Caki2 (cell line): ENCODE measurements around the gene TCERG1L. TPM values are rescaled to one million over a fixed set of nuclear protein-coding genes. Genes with fewer than 3 reads are reported as not detected.

Experiments
- DNase-seq: peaks from one replicate; pipeline ENCODE4 v3.0.0-alpha.2; 2015; ENCODE audit warnings: low read depth
- in situ Hi-C: cut with HindIII; loops from 2 replicates; pipeline ENCODE4 v1.10.0; 2016; ENCODE audit warnings: low sequenced_read_pairs, low pct_unique_long_range_greater_than_20kb, mixed read lengths
- total RNA-seq: library from RNA; depleted of rRNA; stranded (reverse); fragments of >200 nt; shearing (Covaris generic); gene quantifications from 2 replicates; pipeline ENCODE4 v1.2.3, GENCODE V29; 2014; ENCODE audit warnings: low replicate concordance

Gene TCERG1L
- total RNA-seq, 1 experiment from 2014 or later: not detected

GRCh38 chr10:131065673-131066305, 245.7 kb downstream of the TCERG1L start:
- no peak for DNase-seq
- in situ Hi-C loops: no loop called here

DNA sequence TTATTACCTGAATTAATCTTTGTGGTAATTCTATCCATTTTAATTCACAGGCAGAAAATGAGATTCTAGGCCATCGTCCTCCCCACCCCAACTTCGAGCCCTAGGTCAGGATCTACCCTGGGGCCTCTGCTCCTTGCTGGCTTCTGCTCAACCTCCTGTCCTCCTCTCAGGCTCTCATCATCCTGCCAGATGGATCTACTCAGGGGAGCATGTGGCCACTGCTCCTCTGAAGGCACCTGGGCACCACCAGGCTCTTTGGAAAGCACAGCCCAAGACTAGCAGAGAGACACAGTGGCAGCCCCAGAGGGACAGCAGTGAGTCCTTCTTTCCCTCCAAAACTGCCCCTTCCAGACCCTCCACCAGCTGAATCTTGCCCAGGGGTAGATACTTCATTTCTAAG, 248.2 kb downstream of the TCERG1L start:
- in situ Hi-C loops: no loop called here
- DNase-seq: no peak

DNA sequence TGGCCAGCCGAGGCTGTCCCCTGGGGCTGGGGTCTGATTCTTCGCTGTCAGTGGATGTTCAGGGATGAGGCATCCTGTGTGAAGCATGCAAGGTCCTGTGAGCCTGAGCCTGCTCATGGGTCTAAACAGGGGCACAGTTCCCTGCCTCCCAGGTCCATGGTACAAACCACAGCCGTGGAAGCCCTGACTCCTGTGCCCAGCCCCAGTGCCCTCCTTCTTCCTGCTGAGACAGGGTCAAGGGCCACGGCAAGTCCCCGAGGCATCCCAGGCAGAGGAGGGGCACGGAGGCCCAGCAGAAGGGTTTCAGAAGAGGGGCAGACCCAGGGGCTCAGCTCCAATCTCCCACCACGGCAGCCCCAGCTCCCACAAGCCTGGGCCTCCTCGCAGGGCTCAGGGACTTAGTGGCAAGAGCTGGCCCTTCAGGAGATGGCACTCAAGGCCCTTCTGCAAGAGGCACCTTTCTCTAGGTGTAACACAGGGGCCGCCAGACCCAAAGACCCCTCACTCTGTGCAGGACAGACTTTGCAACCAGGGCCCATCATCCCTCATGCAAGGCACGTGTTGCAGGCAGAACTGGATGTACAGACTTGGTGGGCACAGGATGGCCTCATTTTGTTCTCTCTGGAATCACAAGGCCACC, 248.8 kb downstream of the TCERG1L start:
- in situ Hi-C loops: no loop called here
- DNase-seq: no peak

DNA sequence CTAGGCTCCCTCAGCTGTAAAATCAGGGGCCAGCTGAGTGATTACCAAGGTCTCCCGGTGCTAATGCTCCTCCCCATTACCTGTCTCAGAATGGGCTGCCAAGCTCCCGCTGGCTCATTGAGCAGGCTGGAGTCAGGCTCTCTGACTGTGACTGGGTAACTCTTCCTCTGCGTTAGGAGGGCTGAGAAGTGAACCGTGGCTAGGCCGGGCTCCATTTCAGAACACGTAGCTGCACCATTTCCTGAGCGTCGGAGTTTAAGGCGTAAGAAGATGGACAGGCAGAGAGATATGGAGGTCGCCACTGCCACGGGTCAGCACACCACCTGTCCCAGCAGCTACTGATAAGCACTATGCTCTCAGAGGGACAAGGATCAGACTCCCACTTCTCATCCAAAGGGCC, 250.3 kb downstream of the TCERG1L start:
- in situ Hi-C loops: no loop called here
- no peak for DNase-seq

DNA sequence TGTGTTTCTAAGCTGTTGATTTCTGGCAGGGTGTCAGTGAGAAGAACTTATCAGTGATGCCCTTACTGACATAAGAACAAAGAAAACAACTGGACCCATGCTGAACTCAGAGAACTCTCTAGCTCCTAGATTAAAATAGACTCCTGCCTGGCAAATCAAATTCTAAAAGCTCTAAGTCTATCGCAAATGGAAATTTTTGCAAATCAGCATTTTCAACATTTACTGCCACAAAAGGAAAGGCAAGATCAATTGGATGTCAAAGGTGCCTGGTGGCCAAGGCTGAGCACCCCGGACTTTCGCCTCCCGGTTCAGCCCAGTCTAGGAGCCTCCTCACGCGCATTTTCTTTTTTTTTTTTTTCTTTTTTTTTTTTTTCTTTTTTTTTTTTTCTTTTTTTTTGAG, 251.6 kb downstream of the TCERG1L start:
- DNase-seq: no peak
- in situ Hi-C loops: no loop called here

DNA sequence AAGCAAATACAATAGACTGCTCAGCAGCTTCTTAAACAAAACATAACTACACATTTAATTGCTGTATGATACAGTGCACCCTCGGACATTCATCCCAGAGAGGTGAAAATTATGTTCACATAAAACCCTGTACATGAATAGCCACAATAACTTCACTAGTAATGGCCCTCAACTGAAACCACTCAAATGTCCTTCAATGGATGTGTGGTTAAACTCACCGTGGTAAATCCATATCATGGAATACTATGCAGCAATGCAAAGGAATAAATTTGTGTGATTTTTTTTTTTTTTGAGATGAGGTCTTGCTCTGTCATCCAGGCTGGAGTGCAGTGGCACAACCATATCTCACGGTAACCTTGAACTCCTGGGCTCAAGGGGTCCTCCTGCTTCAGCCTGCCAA, 252.7 kb downstream of the TCERG1L start:
- in situ Hi-C loops: no loop called here
- DNase-seq: no peak

DNA sequence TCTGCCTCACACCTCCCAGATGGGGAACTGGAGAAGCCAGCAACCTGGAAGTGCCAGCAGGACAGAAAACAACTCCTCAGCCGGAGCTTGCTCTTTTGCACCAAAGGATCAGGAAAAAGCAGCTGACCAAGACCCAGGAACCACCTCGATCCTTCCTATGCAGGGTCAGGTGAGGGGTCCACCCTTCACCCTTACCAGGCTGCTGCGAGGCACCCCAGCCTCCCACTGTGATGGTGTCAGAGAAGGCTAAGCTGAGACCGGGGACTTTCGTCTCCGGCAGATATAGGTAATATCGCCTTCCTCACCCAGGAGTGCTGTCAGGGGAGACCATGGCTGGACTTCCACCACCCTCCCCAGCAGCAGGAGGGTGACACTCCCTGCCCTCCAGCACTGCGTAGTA, 254.7 kb downstream of the TCERG1L start:
- in situ Hi-C loops: no loop called here
- DNase-seq: no peak

DNA sequence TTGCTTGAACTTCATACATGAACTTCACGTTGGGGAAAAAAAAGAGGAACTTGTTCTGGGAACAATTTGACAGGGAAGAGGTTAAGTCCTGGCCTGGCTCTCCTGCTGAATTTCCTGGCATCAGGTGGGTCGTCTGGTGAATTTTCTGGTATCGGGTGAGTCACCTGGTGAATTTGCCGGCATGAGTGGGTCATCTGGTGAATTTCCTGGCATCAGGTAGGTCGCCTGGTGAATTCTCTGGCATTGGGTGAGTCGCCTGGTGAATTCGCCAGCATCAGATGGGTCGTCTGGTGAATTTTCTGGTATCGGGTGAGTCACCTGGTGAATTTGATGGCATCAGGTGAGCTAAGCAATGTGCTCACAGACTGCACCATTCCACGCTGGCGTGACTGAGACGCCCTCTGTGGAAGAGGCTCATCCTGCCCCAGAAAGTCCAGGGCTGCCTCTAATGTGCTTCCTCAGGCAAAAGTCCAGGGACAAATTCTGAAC, 255.4 kb downstream of the TCERG1L start:
- in situ Hi-C loops: no loop called here
- DNase-seq: no peak

GRCh38 chr10:131055437-131055836, 256.1 kb downstream of the TCERG1L start:
- in situ Hi-C loops: no loop called here
- DNase-seq: no peak

DNA sequence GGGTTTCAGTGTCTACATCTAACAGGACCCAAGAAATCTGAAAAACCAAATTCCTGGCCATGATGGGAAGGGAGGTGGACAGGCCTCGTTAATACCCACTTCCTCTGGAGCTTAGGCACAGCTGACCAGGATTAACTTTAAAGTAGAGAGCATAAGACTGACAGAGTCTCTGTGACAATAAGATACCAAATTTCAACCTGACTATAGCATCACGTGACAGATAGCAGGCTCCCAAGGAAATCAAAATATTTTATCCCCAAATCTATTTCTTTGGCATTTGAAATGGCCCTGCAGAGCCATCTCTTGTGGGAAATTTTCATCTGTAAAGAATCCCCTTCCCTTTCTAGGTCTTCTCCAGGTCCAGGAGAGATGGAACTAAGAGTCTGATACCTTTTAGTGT, 258.3 kb downstream of the TCERG1L start:
- no peak for DNase-seq
- in situ Hi-C loops: no loop called here

- in situ Hi-C loops: no loop called here
- no peak for DNase-seq
Measured at GRCh38 chr10:131050162-131050766, 261.3 kb downstream of the TCERG1L start.

DNA sequence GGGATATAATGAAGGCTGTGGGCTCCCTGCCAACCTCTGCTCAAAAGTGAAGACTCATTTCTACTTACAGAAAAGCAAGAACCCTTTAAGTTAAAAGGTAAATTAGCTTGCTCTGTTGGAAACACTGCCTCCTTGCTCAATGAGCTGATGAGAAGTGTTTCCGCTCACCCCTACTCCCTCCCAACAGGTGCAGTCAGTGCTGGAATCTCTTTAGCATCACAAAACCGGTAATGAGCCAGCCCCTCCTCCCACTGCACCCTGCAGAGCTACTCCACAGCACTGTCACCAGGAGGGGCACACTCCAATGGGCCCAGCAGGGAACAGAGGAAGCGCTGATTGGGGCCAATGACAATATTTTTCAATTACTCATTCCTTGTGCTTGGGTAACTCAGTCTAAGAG, 262.5 kb downstream of the TCERG1L start:
- in situ Hi-C loops: no loop called here
- DNase-seq: no peak

DNA sequence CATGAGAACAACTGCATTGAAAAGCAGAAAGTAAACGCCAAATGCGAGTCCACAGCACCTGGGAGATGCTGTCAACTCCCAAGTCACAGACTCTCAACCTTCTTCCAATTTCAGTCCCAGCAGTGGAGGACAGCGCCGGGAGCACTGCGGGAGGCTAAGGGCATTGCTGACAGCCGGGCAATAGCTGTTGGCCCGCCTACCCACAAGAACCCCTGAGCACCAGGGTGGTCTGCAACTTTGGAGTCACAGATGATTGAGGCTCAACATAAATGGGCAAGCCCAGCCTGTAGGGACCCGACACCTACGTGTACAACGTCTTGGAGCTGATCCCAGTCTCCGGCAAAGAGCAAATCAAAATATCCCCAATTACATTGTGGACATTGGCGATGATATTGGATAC, 262.9 kb downstream of the TCERG1L start:
- in situ Hi-C loops: no loop called here

DNA sequence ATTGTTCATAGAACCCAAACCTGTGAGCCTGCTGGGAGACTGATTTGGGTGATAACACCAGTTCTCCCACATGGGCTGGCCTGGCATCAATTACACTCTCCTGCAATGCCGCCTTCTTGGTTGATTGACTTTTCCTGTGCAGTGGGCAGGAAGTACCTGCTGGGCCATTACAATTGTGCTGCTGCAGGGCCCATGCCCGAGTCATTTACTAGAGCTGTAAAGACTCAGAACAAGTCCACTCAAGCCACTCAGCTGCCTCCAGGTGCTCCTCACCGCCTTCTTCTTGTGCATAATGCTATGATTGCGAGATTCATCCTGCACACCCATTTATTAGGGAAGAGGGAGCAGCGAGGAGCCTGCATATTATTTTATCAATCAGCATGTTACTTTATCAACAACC, 264.0 kb downstream of the TCERG1L start:
- in situ Hi-C loops: no loop called here
- DNase-seq: no peak

More for the DNA sequence above, 262.9 kb downstream of the TCERG1L start:
- DNase-seq: no peak

DNA sequence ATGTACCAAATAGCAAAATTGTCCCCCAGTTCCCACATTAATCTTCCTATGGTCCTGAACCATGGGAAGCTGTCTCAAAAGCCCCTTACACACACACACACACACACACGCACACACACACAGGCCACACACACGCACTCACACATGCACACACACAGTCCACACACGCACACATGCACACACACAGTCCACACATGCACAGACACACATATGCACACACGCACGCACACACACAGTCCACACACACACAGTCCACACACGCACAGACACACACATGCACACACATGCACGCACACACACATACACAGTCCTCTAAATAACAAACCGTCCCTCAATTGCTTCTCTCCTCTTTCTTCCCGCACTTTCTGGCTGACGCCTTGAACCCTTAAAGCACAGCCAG, 265.3 kb downstream of the TCERG1L start:
- in situ Hi-C loops: no loop called here

GRCh38 chr10:131044379-131045111, 267.0 kb downstream of the TCERG1L start:
- DNase-seq: no peak
- in situ Hi-C loops: no loop called here

More for the DNA sequence above, 265.3 kb downstream of the TCERG1L start:
- DNase-seq: no peak

DNA sequence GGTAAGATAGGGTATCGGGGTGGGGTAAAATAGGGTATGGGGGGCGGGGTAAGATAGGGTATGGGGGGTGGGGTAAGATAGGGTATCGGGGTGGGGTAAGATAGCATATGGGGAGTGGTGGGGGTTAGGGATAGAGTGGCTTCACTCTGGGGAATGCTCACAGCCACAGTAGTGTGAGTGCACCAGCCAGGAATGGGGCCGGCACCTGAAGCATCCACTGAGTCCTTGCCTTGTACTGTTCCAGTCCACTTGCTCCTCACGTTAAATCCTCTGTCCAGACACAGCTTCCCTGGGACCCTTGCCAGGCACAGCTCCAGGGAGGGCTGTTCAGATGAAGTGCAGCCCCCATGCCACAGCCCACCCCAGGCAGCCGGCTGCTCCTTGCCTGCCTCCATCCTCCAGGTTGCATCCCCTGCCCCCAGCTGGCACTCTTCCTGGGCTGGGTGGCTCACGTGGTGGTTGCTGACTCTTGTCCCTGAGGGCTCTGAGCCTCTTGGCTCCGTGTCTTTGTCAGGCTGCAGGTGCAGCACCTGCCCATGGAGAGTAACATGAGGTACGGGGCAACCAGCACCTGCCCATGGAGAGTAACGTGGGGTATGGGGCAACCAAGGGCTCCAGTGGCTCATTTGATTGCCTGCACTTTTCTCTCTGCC, 268.4 kb downstream of the TCERG1L start:
- no peak for DNase-seq
- in situ Hi-C loops: no loop called here
